LNCaP clone FGC (cell line): ENCODE results near the gene MAP3K7CL.
A peak's percentile ranks its signal among the peaks of the same experiment; 100 is the strongest.
"Not testable (repeated sequence)": the region's sequence is repeated elsewhere in the genome, so short reads cannot be mapped to it uniquely, and the experiment has no call there.

Source experiments
- DNase-seq: peaks from one replicate; pipeline ENCODE4 v3.0.0-alpha.2; 2011; ENCODE audit warnings: low read depth
- H3K4me3 ChIP-seq: 2 replicates; pipeline ENCODE4 v1.5.1; 2011; ENCODE audit warnings: mild to moderate bottlenecking, low read depth, low read length, control low read depth
- TF ChIP-seq, protein P1 (sequence below): IDR thresholded peaks from 2 replicates; pipeline ENCODE4 v1.5.1; 2012; ENCODE audit warnings: mild to moderate bottlenecking; ENCODE audit not compliant: control insufficient read depth, insufficient read depth; ENCODE audit errors: extremely low read depth

Gene MAP3K7CL

GRCh38 chr21:29166323-29166722 is 35.9 kb downstream of the MAP3K7CL start:
- no peak overlapping the region for H3K4me3 ChIP-seq
- no peak for DNase-seq
- TF ChIP-seq, protein P1, sequence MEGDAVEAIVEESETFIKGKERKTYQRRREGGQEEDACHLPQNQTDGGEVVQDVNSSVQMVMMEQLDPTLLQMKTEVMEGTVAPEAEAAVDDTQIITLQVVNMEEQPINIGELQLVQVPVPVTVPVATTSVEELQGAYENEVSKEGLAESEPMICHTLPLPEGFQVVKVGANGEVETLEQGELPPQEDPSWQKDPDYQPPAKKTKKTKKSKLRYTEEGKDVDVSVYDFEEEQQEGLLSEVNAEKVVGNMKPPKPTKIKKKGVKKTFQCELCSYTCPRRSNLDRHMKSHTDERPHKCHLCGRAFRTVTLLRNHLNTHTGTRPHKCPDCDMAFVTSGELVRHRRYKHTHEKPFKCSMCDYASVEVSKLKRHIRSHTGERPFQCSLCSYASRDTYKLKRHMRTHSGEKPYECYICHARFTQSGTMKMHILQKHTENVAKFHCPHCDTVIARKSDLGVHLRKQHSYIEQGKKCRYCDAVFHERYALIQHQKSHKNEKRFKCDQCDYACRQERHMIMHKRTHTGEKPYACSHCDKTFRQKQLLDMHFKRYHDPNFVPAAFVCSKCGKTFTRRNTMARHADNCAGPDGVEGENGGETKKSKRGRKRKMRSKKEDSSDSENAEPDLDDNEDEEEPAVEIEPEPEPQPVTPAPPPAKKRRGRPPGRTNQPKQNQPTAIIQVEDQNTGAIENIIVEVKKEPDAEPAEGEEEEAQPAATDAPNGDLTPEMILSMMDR: no peak

GRCh38 chr21:29166853-29167252 is 36.4 kb downstream of the MAP3K7CL start:
- no peak for DNase-seq
- H3K4me3 ChIP-seq: no peak overlapping the region
- TF ChIP-seq, protein P1: no peak

DNA sequence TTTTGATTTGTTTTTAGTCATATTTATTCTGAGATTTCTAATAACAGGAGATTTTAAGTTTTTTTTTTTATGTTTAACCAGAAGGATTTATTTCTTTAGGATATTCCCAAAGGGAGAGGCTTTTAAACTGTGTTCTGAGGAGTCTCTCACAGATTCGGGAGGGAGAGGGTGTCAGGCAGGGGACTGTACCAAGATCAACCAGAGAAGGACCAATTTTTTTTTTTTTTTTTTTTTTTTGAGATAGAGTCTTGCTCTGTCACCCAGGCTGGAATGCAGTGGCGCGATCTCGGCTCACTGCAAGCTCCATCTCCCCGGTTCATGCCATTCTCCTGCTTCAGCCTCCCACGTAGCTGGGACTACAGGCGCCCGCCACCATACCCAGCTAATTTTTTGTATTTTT is 37.0 kb downstream of the MAP3K7CL start:
- not testable (repeated sequence) for DNase-seq

DNA sequence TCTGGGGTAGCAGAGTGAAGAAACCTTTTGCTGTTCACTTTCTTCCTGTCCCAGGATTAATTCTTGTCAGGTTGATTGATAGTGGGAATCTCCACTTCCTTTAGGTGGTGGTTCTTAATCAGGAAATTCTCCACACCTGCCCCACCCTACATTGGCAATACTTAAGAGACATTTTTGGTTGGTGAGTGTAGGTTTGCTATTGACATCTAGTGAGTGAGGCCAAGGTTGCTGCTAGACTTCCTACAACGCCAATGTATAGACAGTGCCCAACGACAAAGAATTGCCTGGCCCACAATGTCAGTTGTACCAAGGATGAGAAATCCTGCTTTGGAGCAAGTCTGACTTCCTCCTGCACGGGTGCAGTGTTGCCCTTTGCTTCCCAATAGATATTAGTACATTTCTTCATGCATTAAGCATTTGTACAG is 38.5 kb downstream of the MAP3K7CL start:
- H3K4me3 ChIP-seq: no peak overlapping the region
- no peak for DNase-seq
- TF ChIP-seq, protein P1: no peak

More for the DNA sequence above, 37.0 kb downstream of the MAP3K7CL start:
- H3K4me3 ChIP-seq: not testable (repeated sequence)

GRCh38 chr21:29170944-29171343 is 40.5 kb downstream of the MAP3K7CL start:
- DNase-seq: no peak
- TF ChIP-seq, protein P1: no peak
- H3K4me3 ChIP-seq: no peak overlapping the region

DNA sequence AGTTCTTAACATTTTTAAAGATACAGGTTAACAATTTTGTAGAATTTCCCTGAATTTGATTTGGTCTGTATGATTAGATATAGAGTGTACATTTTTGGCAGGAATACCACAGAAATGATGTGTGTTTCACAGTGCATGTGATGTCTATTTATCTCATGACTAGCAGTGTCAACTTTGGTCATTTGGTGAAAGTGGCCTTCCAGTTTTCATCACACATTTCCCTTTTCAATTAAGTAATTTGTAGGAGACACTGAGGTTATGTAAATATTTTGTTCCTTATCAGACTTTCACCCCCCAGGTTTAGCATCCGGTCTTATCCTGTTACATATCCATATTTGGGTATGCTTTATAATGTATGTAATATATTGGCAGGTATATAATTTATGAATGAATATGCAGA is 41.8 kb downstream of the MAP3K7CL start:
- TF ChIP-seq, protein P1: no peak
- DNase-seq: no peak
- H3K4me3 ChIP-seq: no peak overlapping the region

DNA sequence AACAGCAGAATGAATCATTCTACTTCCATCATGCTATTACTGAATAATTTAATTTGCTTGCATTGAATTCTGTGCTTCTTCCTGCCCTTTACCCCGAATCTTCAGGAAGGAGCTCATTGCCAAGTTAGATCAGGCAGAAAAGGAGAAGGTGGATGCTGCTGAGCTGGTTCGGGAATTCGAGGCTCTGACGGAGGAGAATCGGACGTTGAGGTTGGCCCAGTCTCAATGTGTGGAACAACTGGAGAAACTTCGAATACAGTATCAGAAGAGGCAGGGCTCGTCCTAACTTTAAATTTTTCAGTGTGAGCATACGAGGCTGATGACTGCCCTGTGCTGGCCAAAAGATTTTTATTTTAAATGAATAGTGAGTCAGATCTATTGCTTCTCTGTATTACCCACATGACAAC is 44.2 kb downstream of the MAP3K7CL start:
- TF ChIP-seq, protein P1: no peak
- H3K4me3 ChIP-seq: peak overlapping the region; percentile 27; the same call in 1 of the 2 replicates
- peak; percentile 4 for DNase-seq
